ENCODE measurements around the gene FOXE1. TPM values are rescaled to one million over a fixed set of nuclear protein-coding genes. Genes with fewer than 3 reads are reported as not detected.

The FOXE1 gene
- total and polyA plus RNA-seq, 10 of the 15 experiments (the other 5 are each of a cell fraction or from before 2014, with no cell fraction given) = not detected

GRCh38 chr9:97873882-97874281 is 20.9 kb downstream of the FOXE1 start:
- ATAC-seq = no peak
- no TSS peak for BruUV-seq (replicated peaks)
- TF ChIP-seq BCL3 (IDR thresholded peaks at IDR 0.05; ENCODE audit: borderline replicate concordance, insufficient read depth, low read depth, low read length, poor library complexity, severe bottlenecking) (peak; percentile 72), SREBF1 (IDR thresholded peaks at IDR 0.05; ENCODE audit: low read length) (no peak)
- ChIA-PET RAD21 (ENCODE audit: unreplicated experiment) (interaction anchor here (0.7 kb wide), 1 partner anchor 169 kb away, joined by 3 read pairs; no protein-coding TSS in a partner anchor), CTCF (interaction anchor here (1.1 kb wide), 2 partner anchors 14 to 27 kb away, joined by 3 read pairs; no protein-coding TSS in a partner anchor), SMC1A (ENCODE audit: uncharacterized antibody, unreplicated experiment) (no interaction called here), POLR2A (no interaction called here)
- H2AFZ ChIP-seq (ENCODE audit: control insufficient read depth, low read depth, low read length) = no peak overlapping the region
- H3K4me1 ChIP-seq (ENCODE audit: control insufficient read depth, insufficient read depth, low read length) = no peaks in the 10 kb centered on the region
- H3K27me3 ChIP-seq (replicated peaks in 1 of 2; ENCODE audit: control insufficient read depth in 2 of 2, insufficient read depth in 2 of 2, low read length in 1 of 2) = peaks cover 0 to 2% of the 10 kb centered on the region in 2 experiments; a peak in 1 of 4 replicates
- in situ Hi-C loops (cut with MboI) = no loop called here
- H3K79me2 ChIP-seq (ENCODE audit: control insufficient read depth, insufficient read depth, low read length) = no peaks in the 10 kb centered on the region
- no peak overlapping the region for H3K4me2 ChIP-seq (ENCODE audit: control insufficient read depth, insufficient read depth)
- no peak overlapping the region for H3K9ac ChIP-seq (ENCODE audit: control insufficient read depth, insufficient read depth, low read length)
- H3K4me3 ChIP-seq = no peak overlapping the region
- WGBS (ENCODE audit: insufficient coverage, insufficient replicate concordance, low lambda C conversion rate, missing lambda C conversion rate) = 60% methylated on average over 6 of the region's 6 CpGs
- intact Hi-C loops (cut with micrococcal nuclease; ENCODE audit: unreplicated experiment) = no loop called here
- FAIRE-seq = no peak
- H3K9me3 ChIP-seq (replicated peaks; ENCODE audit: control insufficient read depth, insufficient read depth, low read length) = no peaks in the 10 kb centered on the region
- no peaks in the 10 kb centered on the region for H4K20me1 ChIP-seq (ENCODE audit: control insufficient read depth, insufficient read depth)
- H3K36me3 ChIP-seq (ENCODE audit: control insufficient read depth in 2 of 2, insufficient read depth in 2 of 2, low read length in 1 of 2) = no peaks in the 10 kb centered on the region
- H3K27ac ChIP-seq (ENCODE audit: control insufficient read depth, insufficient read depth) = no peak overlapping the region
- DNase-seq (ENCODE audit: low read depth, low spot score) = no peak

GRCh38 chr9:97874624-97875023 is 21.6 kb downstream of the FOXE1 start:
- TF ChIP-seq EED (IDR thresholded peaks at IDR 0.05; ENCODE audit: low read depth) (no peak), IKZF2 (IDR thresholded peaks at IDR 0.05) (no peak), GATAD2B (conservative IDR thresholded peaks at IDR 0.05; ENCODE audit: low read depth) (no peak), KDM1A (IDR thresholded peaks at IDR 0.05; ENCODE audit: borderline replicate concordance) (no peak), IRF4 (IDR thresholded peaks at IDR 0.05; ENCODE audit: low read depth, low read length) (no peak), RAD21 (IDR thresholded peaks at IDR 0.05; ENCODE audit: insufficient read depth, low read depth, low read length) (no peak), ZNF687 (IDR thresholded peaks at IDR 0.05) (no peak), RUNX3 (IDR thresholded peaks at IDR 0.05; ENCODE audit: low read length) (no peak)
- no peak overlapping the region for H3K4me2 ChIP-seq (ENCODE audit: control insufficient read depth, insufficient read depth)
- no peak overlapping the region for H3K27ac ChIP-seq (ENCODE audit: control insufficient read depth, insufficient read depth)
- BruUV-seq (replicated peaks) = no TSS peak
- no peaks in the 10 kb centered on the region for H3K79me2 ChIP-seq (ENCODE audit: control insufficient read depth, insufficient read depth, low read length)
- FAIRE-seq = no peak
- DNase-seq (ENCODE audit: low read depth, low spot score) = no peak
- ATAC-seq = no peak
- no peaks in the 10 kb centered on the region for H3K9me3 ChIP-seq (replicated peaks; ENCODE audit: control insufficient read depth, insufficient read depth, low read length)
- ChIA-PET CTCF (interaction anchor here (1.1 kb wide), 2 partner anchors 15 to 26 kb away, joined by 3 read pairs; no protein-coding TSS in a partner anchor), POLR2A (no interaction called here), RAD21 (ENCODE audit: unreplicated experiment) (no interaction called here), SMC1A (ENCODE audit: uncharacterized antibody, unreplicated experiment) (interaction anchor here (0.9 kb wide), 1 partner anchor 9 kb away, joined by 3 read pairs; no protein-coding TSS in a partner anchor)
- WGBS (ENCODE audit: insufficient coverage, insufficient replicate concordance, low lambda C conversion rate, missing lambda C conversion rate) = 64% methylated on average over 6 of the region's 6 CpGs
- in situ Hi-C loops (cut with MboI) (no loop called here), intact Hi-C loops (cut with micrococcal nuclease; ENCODE audit: unreplicated experiment) (no loop called here)
- no peaks in the 10 kb centered on the region for H3K4me1 ChIP-seq (ENCODE audit: control insufficient read depth, insufficient read depth, low read length)
- H3K9ac ChIP-seq (ENCODE audit: control insufficient read depth, insufficient read depth, low read length) = no peak overlapping the region
- no peaks in the 10 kb centered on the region for H4K20me1 ChIP-seq (ENCODE audit: control insufficient read depth, insufficient read depth)
- H3K36me3 ChIP-seq (ENCODE audit: control insufficient read depth in 2 of 2, insufficient read depth in 2 of 2, low read length in 1 of 2) = no peaks in the 10 kb centered on the region
- H3K27me3 ChIP-seq (replicated peaks in 1 of 2; ENCODE audit: control insufficient read depth in 2 of 2, insufficient read depth in 2 of 2, low read length in 1 of 2) = peaks cover 0 to 2% of the 10 kb centered on the region in 2 experiments; a peak in 1 of 4 replicates
- no peak overlapping the region for H2AFZ ChIP-seq (ENCODE audit: control insufficient read depth, low read depth, low read length)
- H3K4me3 ChIP-seq = no peak overlapping the region
